GM19438 (cell line): ENCODE data around the gene KCTD21.
A peak's percentile ranks its signal among the peaks of the same experiment; 100 is the strongest.

Source experiments
- ATAC-seq: cut with Tn5 transposase; IDR thresholded peaks from one replicate; pipeline ENCODE4 v1.9.1; 2021; ENCODE audit warnings: low read depth; ENCODE audit not compliant: unreplicated experiment

The KCTD21 gene

GRCh38 chr11:78149646-78150045 lies 38.8 kb downstream of the KCTD21 start:
- ATAC-seq = no peak

- no peak for ATAC-seq
Measured at GRCh38 chr11:78147807-78148206, 40.6 kb downstream of the KCTD21 start.

GRCh38 chr11:78145511-78146025 lies 42.9 kb downstream of the KCTD21 start:
- no peak for ATAC-seq

- ATAC-seq = no peak
Measured at GRCh38 chr11:78140392-78141077, 47.9 kb downstream of the KCTD21 start.

DNA sequence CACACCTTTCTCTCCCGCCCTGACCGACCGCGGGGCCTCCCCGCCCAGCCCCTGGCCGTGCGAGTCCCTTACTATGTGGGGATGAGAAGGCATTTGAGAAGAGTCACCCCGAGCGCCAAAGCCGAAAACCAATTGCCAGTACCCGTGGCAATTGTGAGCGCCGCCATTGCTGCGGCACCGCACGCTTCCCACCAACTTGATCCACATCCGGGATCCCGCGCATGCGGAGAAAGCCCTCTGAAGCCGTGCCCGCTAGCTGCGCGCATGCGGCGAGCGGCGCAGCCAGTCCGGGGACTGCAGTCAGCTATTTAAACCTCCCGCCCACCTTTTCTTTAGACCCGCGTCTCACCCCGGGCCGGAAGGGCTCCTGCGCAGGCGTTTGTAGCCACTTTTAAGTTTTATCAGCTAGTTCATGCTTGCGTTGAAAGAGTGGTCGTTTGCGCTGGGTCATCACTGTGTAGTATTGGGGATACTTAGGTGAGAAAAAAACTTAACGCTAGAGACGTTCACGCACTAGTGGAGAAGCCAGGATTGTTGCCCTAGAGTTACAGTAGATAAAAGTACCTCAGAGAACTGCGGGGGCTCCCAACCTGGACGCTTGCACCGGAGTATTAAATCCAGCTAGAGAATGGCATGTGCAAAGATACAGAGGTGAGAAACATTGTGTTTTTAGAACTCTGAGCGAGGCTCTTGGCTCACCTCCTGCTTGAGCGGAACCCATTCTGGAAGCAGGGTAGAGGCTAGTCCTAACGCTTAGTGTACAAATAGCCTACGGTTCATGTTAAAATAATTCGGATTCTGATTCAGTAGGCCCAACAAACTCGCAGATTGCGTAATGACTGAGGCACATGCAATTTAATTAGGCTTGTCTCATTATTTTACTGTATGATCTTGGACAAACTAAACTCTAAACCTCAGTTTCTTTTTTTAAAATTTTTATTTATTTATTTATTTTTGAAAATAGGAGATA lies 48.7 kb downstream of the KCTD21 start, which contains the start of gene ALG8:
ALG8 (minus strand) TSS at position 205 of the 970 bp plus-strand sequence; CDS start at position 167, 38 bp downstream.
- peak; percentile 92 for ATAC-seq

DNA sequence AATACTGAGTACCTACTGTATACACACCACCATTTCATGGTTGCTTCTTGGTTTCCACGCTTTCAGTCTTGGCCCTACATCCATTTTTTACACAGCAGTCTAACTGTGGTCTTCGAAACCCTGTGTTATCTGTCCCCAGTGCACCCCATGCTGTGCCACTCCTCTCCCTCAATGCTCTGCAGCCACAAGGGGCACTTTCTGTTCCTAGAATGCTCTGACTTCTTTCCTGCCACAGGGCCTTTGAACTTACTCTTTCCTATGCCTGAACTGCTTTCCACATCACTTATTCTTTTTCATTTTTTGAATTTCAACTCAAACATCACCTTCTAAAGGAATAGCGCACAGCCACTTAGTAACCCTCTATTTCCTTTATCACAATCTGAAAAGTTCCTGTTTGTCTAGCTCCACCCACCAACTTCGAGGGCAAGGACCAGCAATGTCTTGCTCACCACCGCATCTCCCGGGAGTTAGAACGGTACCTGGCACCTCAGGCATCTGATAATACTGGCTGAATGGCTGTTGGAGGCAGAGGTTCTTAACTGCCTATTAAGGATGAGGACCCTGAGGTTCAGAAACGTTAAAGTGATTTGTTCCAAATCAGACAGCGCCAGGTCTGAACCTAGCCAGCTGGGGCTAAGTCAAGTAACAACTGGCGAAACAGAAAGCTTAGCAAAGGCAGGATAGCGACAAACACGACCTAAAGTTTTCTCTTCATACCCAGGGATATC lies 49.6 kb downstream of the KCTD21 start:
- peak; percentile 19 for ATAC-seq

DNA sequence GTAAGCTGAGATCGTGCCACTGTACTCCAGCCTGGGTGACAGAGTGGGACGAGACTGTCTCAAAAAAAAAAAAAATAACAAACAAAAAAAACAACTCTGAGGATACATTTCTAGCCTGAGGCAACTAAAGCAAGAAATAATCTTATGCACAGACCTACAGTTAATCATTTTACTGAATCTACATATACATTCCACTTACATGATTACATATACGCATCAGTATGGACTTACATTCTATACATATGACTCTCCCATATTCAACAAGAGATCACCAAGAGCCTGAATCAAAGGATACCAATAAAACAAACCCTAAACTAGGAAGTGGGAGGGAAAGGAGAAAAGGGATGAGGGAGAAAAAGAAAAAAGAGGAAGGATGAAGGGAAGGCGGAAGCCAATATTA lies 50.1 kb downstream of the KCTD21 start:
- ATAC-seq = no peak

GRCh38 chr11:78132475-78132874 lies 56.0 kb downstream of the KCTD21 start:
- ATAC-seq = no peak

DNA sequence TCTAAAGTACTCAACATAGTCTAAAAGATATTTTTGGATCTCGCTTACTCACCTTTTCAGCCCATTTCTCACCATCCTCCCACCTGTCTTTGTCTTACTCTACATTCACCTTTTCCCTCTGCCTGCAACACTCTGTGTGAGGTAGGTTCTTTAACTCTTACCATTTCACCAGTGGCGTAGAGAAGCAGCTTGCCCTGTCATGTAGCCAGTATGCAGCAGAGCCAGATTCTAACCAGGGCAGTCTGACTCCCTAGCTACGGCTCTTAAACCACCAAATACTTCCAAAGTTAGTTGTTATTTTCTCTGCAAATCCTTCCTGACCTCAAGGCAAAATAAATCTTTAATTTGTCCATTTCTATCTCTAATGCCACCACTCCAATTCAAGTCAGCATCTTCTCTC lies 56.5 kb downstream of the KCTD21 start:
- ATAC-seq = no peak

DNA sequence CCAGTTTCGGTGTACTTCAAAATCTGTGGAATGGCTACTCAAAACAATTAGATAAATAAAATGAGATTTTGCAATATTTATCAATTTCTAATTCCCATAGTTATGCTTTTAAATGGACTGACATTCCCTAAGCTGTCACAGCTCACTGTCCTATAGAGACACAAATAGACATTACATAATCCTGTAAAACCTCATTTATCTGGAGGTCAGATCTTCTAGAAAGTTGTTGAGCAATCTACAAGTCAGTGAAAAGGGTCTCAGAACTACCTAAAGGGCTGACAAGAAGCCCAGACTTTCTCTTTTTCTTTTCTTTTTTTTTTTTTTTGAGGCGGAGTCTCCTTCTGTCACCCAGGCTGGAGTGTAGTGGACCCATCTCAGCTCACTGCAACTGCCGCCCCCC lies 61.0 kb downstream of the KCTD21 start:
- ATAC-seq = no peak
